ENCODE results near the gene FMOD.

FMOD gene

DNA sequence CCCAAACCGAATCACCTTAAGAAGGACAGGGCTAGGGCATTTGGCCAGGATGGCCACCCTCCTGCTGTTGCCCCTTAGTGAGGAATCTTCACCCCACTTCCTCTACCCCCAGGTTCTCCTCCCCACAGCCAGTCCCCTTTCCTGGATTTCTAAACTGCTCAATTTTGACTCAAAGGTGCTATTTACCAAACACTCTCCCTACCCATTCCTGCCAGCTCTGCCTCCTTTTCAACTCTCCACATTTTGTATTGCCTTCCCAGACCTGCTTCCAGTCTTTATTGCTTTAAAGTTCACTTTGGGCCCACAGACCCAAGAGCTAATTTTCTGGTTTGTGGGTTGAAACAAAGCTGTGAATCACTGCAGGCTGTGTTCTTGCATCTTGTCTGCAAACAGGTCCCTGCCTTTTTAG is 42.0 kb downstream of the FMOD start:
- Histone ChIP-seq H3K27ac (ENCODE audit: extremely low read depth, low read depth, low read length) (no peak overlapping the region), H3K4me1 (ENCODE audit: control insufficient read depth, insufficient read depth, low read length) (peaks cover 16% of the 10 kb centered on the region; the same call in 1 of the 2 replicates), H3K9me3 (ENCODE audit: control insufficient read depth, insufficient read depth, low read depth, low read length) (no peaks in the 10 kb centered on the region), H3K36me3 (ENCODE audit: control insufficient read depth in 2 of 2, insufficient read depth in 1 of 2, low read length in 2 of 2) (peaks cover 6 to 38% of the 10 kb centered on the region in 2 experiments; a peak in 2 of 3 replicates), H3K4me3 (ENCODE audit: low read depth, low read length) (peak overlapping the region; percentile 3; the same call in 1 of the 2 replicates)
- ChIA-PET POLR2A (interaction anchor here (0.6 to 7.8 kb wide), 3 partner anchors 8 to 423 kb away, joined by 3 to 90 read pairs (median 3); no protein-coding TSS in a partner anchor), CTCF (interaction anchor here (0.6 to 7.0 kb wide), 4 partner anchors 12 to 218 kb away, joined by 3 to 75 read pairs (median 14); no protein-coding TSS in a partner anchor)
- TF ChIP-seq SETDB1 (IDR thresholded peaks at IDR 0.05; ENCODE audit: insufficient read length, low read length) (no peak), ZBTB1 (tag by site-specific recombination; IDR thresholded peaks at IDR 0.05) (no peak), ZNF654 (tag by site-specific recombination; IDR thresholded peaks at IDR 0.05; ENCODE audit: low read depth) (no peak), ZSCAN23 (tag by site-specific recombination; IDR thresholded peaks at IDR 0.05) (no peak), ZNF423 (tag by site-specific recombination; IDR thresholded peaks at IDR 0.05) (no peak), ZBTB8A (tag by site-specific recombination; IDR thresholded peaks at IDR 0.05) (no peak), WT1 (tag by site-specific recombination; IDR thresholded peaks at IDR 0.05) (no peak), SP3 (tag by site-specific recombination; IDR thresholded peaks at IDR 0.05) (no peak), ZNF585B (tag by site-specific recombination; IDR thresholded peaks at IDR 0.05) (no peak)
- TF ChIP-seq, protein P1, sequence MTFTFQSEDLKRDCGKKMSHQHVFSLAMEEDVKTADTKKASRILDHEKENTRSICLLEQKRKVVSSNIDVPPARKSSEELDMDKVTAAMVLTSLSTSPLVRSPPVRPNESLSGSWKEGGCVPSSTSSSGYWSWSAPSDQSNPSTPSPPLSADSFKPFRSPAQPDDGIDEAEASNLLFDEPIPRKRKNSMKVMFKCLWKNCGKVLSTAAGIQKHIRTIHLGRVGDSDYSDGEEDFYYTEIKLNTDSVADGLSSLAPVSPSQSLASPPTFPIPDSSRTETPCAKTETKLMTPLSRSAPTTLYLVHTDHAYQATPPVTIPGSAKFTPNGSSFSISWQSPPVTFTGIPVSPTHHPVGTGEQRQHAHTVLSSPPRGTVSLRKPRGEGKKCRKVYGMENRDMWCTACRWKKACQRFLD (tag by site-specific recombination; IDR thresholded peaks at IDR 0.05): no peak
- TF ChIP-seq, protein P2, sequence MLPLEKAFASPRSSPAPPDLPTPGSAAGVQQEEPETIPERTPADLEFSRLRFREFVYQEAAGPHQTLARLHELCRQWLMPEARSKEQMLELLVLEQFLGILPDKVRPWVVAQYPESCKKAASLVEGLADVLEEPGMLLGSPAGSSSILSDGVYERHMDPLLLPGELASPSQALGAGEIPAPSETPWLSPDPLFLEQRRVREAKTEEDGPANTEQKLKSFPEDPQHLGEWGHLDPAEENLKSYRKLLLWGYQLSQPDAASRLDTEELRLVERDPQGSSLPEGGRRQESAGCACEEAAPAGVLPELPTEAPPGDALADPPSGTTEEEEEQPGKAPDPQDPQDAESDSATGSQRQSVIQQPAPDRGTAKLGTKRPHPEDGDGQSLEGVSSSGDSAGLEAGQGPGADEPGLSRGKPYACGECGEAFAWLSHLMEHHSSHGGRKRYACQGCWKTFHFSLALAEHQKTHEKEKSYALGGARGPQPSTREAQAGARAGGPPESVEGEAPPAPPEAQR (tag by site-specific recombination; IDR thresholded peaks at IDR 0.05): no peak

DNA sequence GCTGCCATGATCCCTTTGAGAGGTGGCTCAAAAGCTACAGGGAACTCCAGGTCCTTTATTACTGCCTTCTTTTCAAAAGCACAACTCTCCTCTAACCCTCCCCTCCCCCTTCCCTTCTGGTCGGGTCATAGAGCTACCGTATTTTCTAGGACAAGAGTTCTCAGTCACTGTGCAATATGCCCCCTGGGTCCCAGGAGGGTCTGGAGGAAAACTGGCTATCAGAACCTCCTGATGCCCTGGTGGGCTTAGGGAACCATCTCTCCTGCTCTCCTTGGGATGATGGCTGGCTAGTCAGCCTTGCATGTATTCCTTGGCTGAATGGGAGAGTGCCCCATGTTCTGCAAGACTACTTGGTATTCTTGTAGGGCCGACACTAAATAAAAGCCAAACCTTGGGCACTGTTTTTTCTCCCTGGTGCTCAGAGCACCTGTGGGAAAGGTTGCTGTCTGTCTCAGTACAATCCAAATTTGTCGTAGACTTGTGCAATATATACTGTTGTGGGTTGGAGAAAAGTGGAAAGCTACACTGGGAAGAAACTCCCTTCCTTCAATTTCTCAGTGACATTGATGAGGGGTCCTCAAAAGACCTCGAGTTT is 42.5 kb downstream of the FMOD start:
- no peak overlapping the region for H3K27ac ChIP-seq (ENCODE audit: extremely low read depth, low read depth, low read length)
- CTCF ChIA-PET: interaction anchor here (0.6 to 7.0 kb wide), 11 partner anchors 8 to 578 kb away, joined by 3 to 75 read pairs (median 8); no protein-coding TSS in a partner anchor

More for the DNA sequence above, 42.5 kb downstream of the FMOD start:
- Histone ChIP-seq H3K4me1 (ENCODE audit: control insufficient read depth, insufficient read depth, low read length) (peaks cover 16% of the 10 kb centered on the region; the same call in 1 of the 2 replicates), H3K9me3 (ENCODE audit: control insufficient read depth, insufficient read depth, low read depth, low read length) (no peaks in the 10 kb centered on the region), H3K36me3 (ENCODE audit: control insufficient read depth in 2 of 2, insufficient read depth in 1 of 2, low read length in 2 of 2) (peaks cover 6 to 38% of the 10 kb centered on the region in 2 experiments; a peak in 2 of 3 replicates), H3K4me3 (ENCODE audit: low read depth, low read length) (peak overlapping the region; percentile 3; the same call in 1 of the 2 replicates)
- TF ChIP-seq ZNF654 (tag by site-specific recombination; IDR thresholded peaks at IDR 0.05; ENCODE audit: low read depth) (no peak), TRIM28 (IDR thresholded peaks at IDR 0.05; ENCODE audit: borderline replicate concordance, low read length) (no peak), ZNF433 (tag by site-specific recombination; IDR thresholded peaks at IDR 0.05; ENCODE audit: low read depth) (no peak), GLI4 (tag by site-specific recombination; IDR thresholded peaks at IDR 0.05) (no peak)
- TF ChIP-seq, protein P3, sequence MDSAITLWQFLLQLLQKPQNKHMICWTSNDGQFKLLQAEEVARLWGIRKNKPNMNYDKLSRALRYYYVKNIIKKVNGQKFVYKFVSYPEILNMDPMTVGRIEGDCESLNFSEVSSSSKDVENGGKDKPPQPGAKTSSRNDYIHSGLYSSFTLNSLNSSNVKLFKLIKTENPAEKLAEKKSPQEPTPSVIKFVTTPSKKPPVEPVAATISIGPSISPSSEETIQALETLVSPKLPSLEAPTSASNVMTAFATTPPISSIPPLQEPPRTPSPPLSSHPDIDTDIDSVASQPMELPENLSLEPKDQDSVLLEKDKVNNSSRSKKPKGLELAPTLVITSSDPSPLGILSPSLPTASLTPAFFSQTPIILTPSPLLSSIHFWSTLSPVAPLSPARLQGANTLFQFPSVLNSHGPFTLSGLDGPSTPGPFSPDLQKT (IDR thresholded peaks at IDR 0.05; ENCODE audit: borderline replicate concordance, low read depth, low read length): no peak
- TF ChIP-seq, protein P4, sequence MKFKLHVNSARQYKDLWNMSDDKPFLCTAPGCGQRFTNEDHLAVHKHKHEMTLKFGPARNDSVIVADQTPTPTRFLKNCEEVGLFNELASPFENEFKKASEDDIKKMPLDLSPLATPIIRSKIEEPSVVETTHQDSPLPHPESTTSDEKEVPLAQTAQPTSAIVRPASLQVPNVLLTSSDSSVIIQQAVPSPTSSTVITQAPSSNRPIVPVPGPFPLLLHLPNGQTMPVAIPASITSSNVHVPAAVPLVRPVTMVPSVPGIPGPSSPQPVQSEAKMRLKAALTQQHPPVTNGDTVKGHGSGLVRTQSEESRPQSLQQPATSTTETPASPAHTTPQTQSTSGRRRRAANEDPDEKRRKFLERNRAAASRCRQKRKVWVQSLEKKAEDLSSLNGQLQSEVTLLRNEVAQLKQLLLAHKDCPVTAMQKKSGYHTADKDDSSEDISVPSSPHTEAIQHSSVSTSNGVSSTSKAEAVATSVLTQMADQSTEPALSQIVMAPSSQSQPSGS (tag by site-specific recombination; IDR thresholded peaks at IDR 0.05; ENCODE audit: low read depth): no peak
- TF ChIP-seq, protein P5, sequence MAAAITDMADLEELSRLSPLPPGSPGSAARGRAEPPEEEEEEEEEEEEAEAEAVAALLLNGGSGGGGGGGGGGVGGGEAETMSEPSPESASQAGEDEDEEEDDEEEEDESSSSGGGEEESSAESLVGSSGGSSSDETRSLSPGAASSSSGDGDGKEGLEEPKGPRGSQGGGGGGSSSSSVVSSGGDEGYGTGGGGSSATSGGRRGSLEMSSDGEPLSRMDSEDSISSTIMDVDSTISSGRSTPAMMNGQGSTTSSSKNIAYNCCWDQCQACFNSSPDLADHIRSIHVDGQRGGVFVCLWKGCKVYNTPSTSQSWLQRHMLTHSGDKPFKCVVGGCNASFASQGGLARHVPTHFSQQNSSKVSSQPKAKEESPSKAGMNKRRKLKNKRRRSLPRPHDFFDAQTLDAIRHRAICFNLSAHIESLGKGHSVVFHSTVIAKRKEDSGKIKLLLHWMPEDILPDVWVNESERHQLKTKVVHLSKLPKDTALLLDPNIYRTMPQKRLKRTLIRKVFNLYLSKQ (tag by site-specific recombination; IDR thresholded peaks at IDR 0.05; ENCODE audit: borderline replicate concordance): no peak
- TF ChIP-seq, protein P6, sequence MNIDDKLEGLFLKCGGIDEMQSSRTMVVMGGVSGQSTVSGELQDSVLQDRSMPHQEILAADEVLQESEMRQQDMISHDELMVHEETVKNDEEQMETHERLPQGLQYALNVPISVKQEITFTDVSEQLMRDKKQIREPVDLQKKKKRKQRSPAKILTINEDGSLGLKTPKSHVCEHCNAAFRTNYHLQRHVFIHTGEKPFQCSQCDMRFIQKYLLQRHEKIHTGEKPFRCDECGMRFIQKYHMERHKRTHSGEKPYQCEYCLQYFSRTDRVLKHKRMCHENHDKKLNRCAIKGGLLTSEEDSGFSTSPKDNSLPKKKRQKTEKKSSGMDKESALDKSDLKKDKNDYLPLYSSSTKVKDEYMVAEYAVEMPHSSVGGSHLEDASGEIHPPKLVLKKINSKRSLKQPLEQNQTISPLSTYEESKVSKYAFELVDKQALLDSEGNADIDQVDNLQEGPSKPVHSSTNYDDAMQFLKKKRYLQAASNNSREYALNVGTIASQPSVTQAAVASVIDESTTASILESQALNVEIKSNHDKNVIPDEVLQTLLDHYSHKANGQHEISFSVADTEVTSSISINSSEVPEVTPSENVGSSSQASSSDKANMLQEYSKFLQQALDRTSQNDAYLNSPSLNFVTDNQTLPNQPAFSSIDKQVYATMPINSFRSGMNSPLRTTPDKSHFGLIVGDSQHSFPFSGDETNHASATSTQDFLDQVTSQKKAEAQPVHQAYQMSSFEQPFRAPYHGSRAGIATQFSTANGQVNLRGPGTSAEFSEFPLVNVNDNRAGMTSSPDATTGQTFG (tag by site-specific recombination; IDR thresholded peaks at IDR 0.05; ENCODE audit: borderline replicate concordance): no peak
- POLR2A ChIA-PET: interaction anchor here (1.0 to 7.8 kb wide), 5 partner anchors 8 to 37 kb away, joined by 3 to 90 read pairs (median 32); no protein-coding TSS in a partner anchor
